Measurements from ENCODE around the gene TTC28. TPM values are rescaled to one million over a fixed set of nuclear protein-coding genes. Genes with fewer than 3 reads are reported as not detected.

TTC28 gene
- total RNA-seq, 1 experiment from 2014 or later, result not detected

DNA sequence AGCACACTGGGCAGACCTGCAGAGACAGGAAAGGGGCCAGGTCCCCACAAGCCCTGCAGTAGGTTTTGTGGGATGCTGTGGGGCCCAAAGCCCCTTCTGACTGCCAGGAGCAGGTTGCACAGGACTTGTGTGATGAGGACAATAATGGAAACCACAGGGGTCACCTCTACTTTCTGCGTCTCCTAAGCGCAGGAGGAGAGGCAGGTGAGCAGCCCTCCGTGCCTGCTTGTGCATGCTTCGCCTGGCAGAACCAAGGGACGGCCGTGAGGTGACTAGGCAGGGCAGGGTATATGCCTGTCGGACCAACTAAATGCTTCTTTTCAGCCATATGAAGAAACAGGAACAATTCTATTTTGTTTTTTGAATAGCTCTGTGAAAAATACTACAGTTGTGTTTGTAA is 682.7 kb downstream of the TTC28 start:
- Mint-ChIP-seq H3K27ac (ENCODE audit: low read depth, unreplicated experiment) (no peak overlapping the region), H3K4me1 (ENCODE audit: insufficient read depth, unreplicated experiment) (no peaks in the 10 kb centered on the region), H3K36me3 (ENCODE audit: insufficient read depth, unreplicated experiment) (no peaks in the 10 kb centered on the region), H3K9me3 (ENCODE audit: unreplicated experiment) (no peaks in the 10 kb centered on the region), H3K27me3 (ENCODE audit: insufficient read depth, unreplicated experiment) (no peaks in the 10 kb centered on the region), H3K4me3 (ENCODE audit: unreplicated experiment) (no peak overlapping the region)
- intact Hi-C loops (cut with micrococcal nuclease), result no loop called here
- POLR2A ChIA-PET, result interaction anchor here (1.1 kb wide), 1 partner anchor 16 kb away, joined by 4 read pairs; no protein-coding TSS in a partner anchor
- no peak for DNase-seq (ENCODE audit: unreplicated experiment)
- no TSS peak for BruUV-seq (replicated peaks)
- TF ChIP-seq, protein P1, sequence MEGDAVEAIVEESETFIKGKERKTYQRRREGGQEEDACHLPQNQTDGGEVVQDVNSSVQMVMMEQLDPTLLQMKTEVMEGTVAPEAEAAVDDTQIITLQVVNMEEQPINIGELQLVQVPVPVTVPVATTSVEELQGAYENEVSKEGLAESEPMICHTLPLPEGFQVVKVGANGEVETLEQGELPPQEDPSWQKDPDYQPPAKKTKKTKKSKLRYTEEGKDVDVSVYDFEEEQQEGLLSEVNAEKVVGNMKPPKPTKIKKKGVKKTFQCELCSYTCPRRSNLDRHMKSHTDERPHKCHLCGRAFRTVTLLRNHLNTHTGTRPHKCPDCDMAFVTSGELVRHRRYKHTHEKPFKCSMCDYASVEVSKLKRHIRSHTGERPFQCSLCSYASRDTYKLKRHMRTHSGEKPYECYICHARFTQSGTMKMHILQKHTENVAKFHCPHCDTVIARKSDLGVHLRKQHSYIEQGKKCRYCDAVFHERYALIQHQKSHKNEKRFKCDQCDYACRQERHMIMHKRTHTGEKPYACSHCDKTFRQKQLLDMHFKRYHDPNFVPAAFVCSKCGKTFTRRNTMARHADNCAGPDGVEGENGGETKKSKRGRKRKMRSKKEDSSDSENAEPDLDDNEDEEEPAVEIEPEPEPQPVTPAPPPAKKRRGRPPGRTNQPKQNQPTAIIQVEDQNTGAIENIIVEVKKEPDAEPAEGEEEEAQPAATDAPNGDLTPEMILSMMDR (IDR thresholded peaks at IDR 0.05; ENCODE audit: unreplicated experiment), result no peak
- CTCF ChIA-PET, result interaction anchor here (0.9 to 1.0 kb wide), 2 partner anchors 22 to 48 kb away, joined by 3 read pairs; no protein-coding TSS in a partner anchor

DNA sequence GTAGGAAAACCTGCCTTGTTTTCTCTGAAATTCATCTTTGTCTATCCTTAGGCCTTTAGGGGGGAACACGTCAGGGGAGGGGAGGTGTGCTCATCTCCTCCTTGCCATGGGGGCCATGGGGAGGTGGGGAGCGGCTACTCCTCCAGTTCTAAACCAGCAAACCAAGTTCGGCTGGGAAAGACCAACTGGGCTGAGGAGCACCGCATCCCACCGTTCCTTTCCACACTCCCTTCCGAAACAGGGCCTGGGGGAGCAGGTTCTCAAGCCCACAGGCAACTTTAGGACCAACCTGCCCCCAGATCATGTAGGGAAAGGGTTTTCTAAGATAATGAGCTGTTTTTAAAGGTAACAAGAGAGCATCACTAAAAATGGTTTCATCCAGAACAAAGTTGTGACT is 683.1 kb downstream of the TTC28 start:
- Mint-ChIP-seq H3K36me3 (ENCODE audit: insufficient read depth, unreplicated experiment) (no peaks in the 10 kb centered on the region), H3K27ac (ENCODE audit: low read depth, unreplicated experiment) (no peak overlapping the region), H3K9me3 (ENCODE audit: unreplicated experiment) (no peaks in the 10 kb centered on the region), H3K27me3 (ENCODE audit: insufficient read depth, unreplicated experiment) (no peaks in the 10 kb centered on the region), H3K4me1 (ENCODE audit: insufficient read depth, unreplicated experiment) (no peaks in the 10 kb centered on the region), H3K4me3 (ENCODE audit: unreplicated experiment) (no peak overlapping the region)
- ChIA-PET POLR2A (interaction anchor here (1.1 kb wide), 1 partner anchor 16 kb away, joined by 4 read pairs; no protein-coding TSS in a partner anchor), CTCF (interaction anchor here (0.5 to 1.0 kb wide), 4 partner anchors 23 to 574 kb away, joined by 3 to 4 read pairs (median 3); no protein-coding TSS in a partner anchor)
- TF ChIP-seq, protein P1 (IDR thresholded peaks at IDR 0.05; ENCODE audit: unreplicated experiment), result no peak
- intact Hi-C loops (cut with micrococcal nuclease), result no loop called here
- DNase-seq (ENCODE audit: unreplicated experiment), result no peak
- no TSS peak for BruUV-seq (replicated peaks)

DNA sequence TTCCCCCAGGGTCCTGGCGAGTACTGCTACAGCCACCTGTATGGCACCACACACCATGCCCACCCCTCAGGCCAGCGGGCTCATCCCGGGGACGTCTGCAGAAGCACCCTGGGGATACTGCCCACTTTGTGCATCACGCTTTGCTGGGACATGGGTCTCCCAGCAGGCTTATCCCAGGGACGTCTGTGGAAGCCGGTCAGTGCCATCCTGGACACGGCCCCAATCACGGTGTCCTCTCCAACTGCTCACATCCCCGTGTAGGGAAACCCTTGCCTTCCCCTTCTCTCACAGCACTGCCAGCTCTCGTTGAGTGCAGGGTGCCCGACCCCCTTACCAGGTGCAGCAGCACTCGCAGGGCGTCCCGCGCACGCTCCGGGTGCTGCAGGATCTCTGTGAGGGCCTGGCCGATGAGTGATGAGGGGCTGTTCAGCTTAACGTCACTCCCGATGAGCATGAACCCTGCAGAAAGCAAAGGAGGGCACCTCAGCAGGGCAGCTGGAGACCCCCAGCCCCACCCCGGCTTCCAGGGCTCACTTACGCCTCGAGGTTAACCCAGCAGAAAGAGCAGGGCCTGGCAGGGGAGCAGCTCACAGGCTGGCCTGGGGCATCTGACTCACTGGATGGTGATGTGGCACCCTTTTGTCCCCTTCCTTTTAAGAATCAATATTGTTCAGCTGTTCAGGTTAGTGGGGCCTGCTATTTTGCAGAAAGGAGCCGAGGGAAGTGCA is 683.7 kb downstream of the TTC28 start:
- Mint-ChIP-seq H3K9me3 (ENCODE audit: unreplicated experiment) (no peaks in the 10 kb centered on the region), H3K4me3 (ENCODE audit: unreplicated experiment) (no peak overlapping the region), H3K27ac (ENCODE audit: low read depth, unreplicated experiment) (no peak overlapping the region), H3K27me3 (ENCODE audit: insufficient read depth, unreplicated experiment) (no peaks in the 10 kb centered on the region), H3K4me1 (ENCODE audit: insufficient read depth, unreplicated experiment) (no peaks in the 10 kb centered on the region), H3K36me3 (ENCODE audit: insufficient read depth, unreplicated experiment) (no peaks in the 10 kb centered on the region)
- intact Hi-C loops (cut with micrococcal nuclease), result no loop called here
- BruUV-seq (replicated peaks), result no TSS peak
- ChIA-PET POLR2A (interaction anchor here (0.7 to 1.1 kb wide), 2 partner anchors 15 to 358 kb away, joined by 3 to 4 read pairs; no protein-coding TSS in a partner anchor), CTCF (interaction anchor here (0.5 to 0.6 kb wide), 2 partner anchors 26 to 574 kb away, joined by 3 to 4 read pairs; no protein-coding TSS in a partner anchor)
- no peak for DNase-seq (ENCODE audit: unreplicated experiment)
- TF ChIP-seq, protein P1 (IDR thresholded peaks at IDR 0.05; ENCODE audit: unreplicated experiment), result no peak

DNA sequence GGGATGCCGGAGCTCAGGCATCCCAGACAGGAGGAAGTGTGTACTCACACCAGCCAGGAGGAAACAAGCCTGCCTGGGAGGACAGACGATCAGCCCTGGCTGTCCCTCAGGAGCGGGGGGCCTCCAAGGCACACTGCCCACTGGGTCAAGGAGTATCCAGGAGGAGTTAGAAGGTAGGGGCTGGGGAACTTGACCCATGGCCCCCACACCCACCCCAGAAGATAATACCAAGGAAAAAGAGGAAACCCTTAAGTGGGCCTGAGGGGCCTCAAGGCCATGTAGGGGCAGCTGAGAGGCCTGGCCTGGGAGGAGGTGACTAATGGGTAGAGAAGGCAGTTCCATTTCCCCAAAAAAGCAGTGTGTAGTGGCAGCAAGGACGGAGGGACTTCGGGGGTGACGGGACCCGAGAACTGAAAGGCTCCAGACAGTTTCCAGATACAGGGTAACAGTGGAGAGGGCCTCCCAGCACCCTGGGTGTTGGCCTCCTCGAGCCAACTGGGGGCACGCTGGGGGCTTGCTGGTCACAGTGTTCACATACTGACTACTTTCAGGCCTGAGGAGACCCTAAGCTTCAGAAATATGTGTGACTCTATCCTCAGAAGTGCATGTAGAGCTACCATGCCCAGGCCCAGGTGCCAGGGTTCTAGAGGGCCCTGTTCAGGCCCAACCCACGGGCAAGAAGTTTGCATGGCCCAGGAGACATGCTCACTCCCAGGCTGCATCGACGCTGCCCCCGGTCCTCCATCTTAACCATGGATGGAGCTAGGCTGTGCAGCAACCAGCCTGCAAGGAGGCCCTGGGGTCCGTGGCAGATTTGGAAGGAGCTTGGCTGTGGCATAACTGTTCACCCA is 684.9 kb downstream of the TTC28 start:
- no peak for DNase-seq (ENCODE audit: unreplicated experiment)
- no peaks in the 10 kb centered on the region for H3K36me3 Mint-ChIP-seq (ENCODE audit: insufficient read depth, unreplicated experiment)
- no peaks in the 10 kb centered on the region for H3K9me3 Mint-ChIP-seq (ENCODE audit: unreplicated experiment)
- no TSS peak for BruUV-seq (replicated peaks)
- no peak overlapping the region for H3K4me3 Mint-ChIP-seq (ENCODE audit: unreplicated experiment)
- no peaks in the 10 kb centered on the region for H3K27me3 Mint-ChIP-seq (ENCODE audit: insufficient read depth, unreplicated experiment)
- intact Hi-C loops (cut with micrococcal nuclease), result no loop called here
- H3K27ac Mint-ChIP-seq (ENCODE audit: low read depth, unreplicated experiment), result no peak overlapping the region
- TF ChIP-seq, protein P1 (IDR thresholded peaks at IDR 0.05; ENCODE audit: unreplicated experiment), result no peak
- CTCF ChIA-PET, result interaction anchor here (0.5 to 1.3 kb wide), 3 partner anchors 114 to 680 kb away, joined by 3 read pairs; no protein-coding TSS in a partner anchor
- no peaks in the 10 kb centered on the region for H3K4me1 Mint-ChIP-seq (ENCODE audit: insufficient read depth, unreplicated experiment)
- POLR2A ChIA-PET, result no interaction called here
